Neural progenitor cell (in vitro differentiated cells): ENCODE measurements around the gene UCP3. TPM values are rescaled to one million over a fixed set of nuclear protein-coding genes. Genes with fewer than 3 reads are reported as not detected.
A peak's percentile ranks its signal among the peaks of the same experiment; 100 is the strongest.

ENCODE experiments used
- DNase-seq: peaks from one replicate; pipeline ENCODE4 v3.0.0-alpha.2; 2016; ENCODE audit warnings: low spot score
- H2AFZ ChIP-seq: fragments of 200-600 bp; sonication (generic); replicated peaks from 2 replicates; pipeline ENCODE4 v1.6.1; 2016; ENCODE audit warnings: antibody characterized with exemption
- H3F3A ChIP-seq: fragments of 200-600 bp; sonication (generic); 2 replicates; pipeline ENCODE4 v1.6.1; 2016; ENCODE audit warnings: antibody characterized with exemption, low read depth
- H3K27ac ChIP-seq: fragments of 200-600 bp; sonication (generic); 2 replicates; pipeline ENCODE4 v1.5.1; 2016; ENCODE audit warnings: mild to moderate bottlenecking
- H3K27me3 ChIP-seq: fragments of 200-600 bp; sonication (generic); 2 replicates; pipeline ENCODE4 v1.6.1; 2016; ENCODE audit warnings: mild to moderate bottlenecking, moderate library complexity
- H3K36me3 ChIP-seq: fragments of 200-600 bp; sonication (generic); 2 replicates; pipeline ENCODE4 v1.5.1; 2016
- H3K4me1 ChIP-seq: fragments of 200-600 bp; sonication (generic); 2 replicates; pipeline ENCODE4 v1.6.1; 2016; ENCODE audit warnings: mixed run types
- H3K4me2 ChIP-seq: fragments of 200-600 bp; sonication (generic); 2 replicates; pipeline ENCODE4 v1.6.1; 2016
- H3K4me3 ChIP-seq: fragments of 200-600 bp; sonication (generic); 2 replicates; pipeline ENCODE4 v1.5.1; 2016
- H3K79me2 ChIP-seq: fragments of 200-600 bp; sonication (generic); 2 replicates; pipeline ENCODE4 v1.6.1; 2016; ENCODE audit warnings: low read depth
- H3K9ac ChIP-seq: fragments of 200-600 bp; sonication (generic); 2 replicates; pipeline ENCODE4 v1.6.1; 2016
- H3K9me3 ChIP-seq: fragments of 200-600 bp; sonication (generic); 2 replicates; pipeline ENCODE4 v1.5.1; 2016; ENCODE audit warnings: low read depth
- H4K20me1 ChIP-seq: fragments of 200-600 bp; sonication (generic); 2 replicates; pipeline ENCODE4 v1.6.1; 2016; ENCODE audit warnings: low read depth
- H3K27ac Mint-ChIP-seq: 3 replicates; pipeline ENCODE4 v1.8.0; 2021; ENCODE audit warnings: mixed read lengths
- H3K27me3 Mint-ChIP-seq: 2 replicates; pipeline ENCODE4 v1.8.0; 2022; ENCODE audit warnings: low read depth, mild to moderate bottlenecking, inconsistent platforms, moderate library complexity, mixed read lengths; ENCODE audit not compliant: insufficient read depth
- H3K36me3 Mint-ChIP-seq: 3 replicates; pipeline ENCODE4 v1.8.0; 2021; ENCODE audit warnings: mixed read lengths
- H3K4me1 Mint-ChIP-seq: 3 replicates; pipeline ENCODE4 v1.8.0; 2021; ENCODE audit warnings: mixed read lengths
- H3K4me3 Mint-ChIP-seq: 3 replicates; pipeline ENCODE4 v1.8.0; 2021; ENCODE audit warnings: mild to moderate bottlenecking, moderate library complexity, mixed read lengths
- H3K9me3 Mint-ChIP-seq: 3 replicates; pipeline ENCODE4 v1.8.0; 2020; ENCODE audit warnings: mixed read lengths
- CTCF ChIP-seq: fragments of 200-600 bp; sonication (generic); IDR thresholded peaks from 2 replicates; pipeline ENCODE4 v1.5.1; 2017; ENCODE audit warnings: antibody characterized with exemption, mild to moderate bottlenecking
- EZH2 ChIP-seq: fragments of 200-600 bp; sonication (generic); IDR thresholded peaks from 2 replicates; pipeline ENCODE4 v1.6.1; 2017; ENCODE audit warnings: antibody characterized with exemption, mild to moderate bottlenecking, moderate library complexity
- EZH2phosphoT487 ChIP-seq: fragments of 200-600 bp; sonication (generic); IDR thresholded peaks from 2 replicates; pipeline ENCODE4 v1.6.1; 2017; ENCODE audit warnings: antibody characterized with exemption
- total RNA-seq: library from RNA; depleted of rRNA; stranded (reverse); fragments of >200 nt; gene quantifications from 2 replicates; pipeline ENCODE4 v1.2.3, GENCODE V29; 2015; ENCODE audit warnings: low replicate concordance

UCP3 gene
- total RNA-seq, 1 donor from 2014 or later, result not detected

DNA sequence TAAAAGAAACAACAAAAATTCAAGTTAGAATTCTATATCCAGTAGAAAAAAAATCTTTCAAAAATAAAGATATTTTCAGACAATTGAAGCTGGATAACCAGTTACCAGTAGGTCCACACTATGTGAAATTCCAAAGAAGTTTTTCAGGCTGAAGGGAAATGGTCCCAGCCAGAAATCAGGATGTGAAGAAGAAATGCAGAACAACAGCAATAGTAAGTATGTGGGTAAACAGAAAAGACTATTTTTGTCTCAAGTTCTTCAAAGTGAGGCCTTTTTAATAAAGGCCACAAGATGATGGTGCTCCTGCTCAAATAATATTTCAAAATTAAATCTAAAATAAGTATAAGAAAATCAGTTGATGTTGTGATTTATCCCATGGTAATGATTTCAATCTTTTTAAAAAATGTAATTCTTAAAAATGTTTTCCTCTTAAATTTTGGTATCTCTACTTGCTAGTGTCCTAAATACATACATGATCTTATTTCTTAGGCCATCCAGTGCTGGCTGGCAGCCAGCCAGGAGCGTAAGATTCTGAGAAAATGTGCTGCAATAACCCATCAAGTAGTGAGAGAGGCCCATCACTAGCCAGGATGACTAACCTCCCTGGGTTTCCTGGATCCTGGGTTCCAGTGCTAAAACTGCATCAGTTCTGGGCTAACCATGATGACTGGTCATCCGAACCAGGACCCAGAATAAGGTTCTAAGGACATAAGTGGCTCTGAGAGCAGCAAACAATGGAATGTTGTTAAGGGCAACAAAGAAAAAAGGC, 15.6 kb upstream of the UCP3 start:
- Histone ChIP-seq H3K9me3 (no peaks in the 10 kb centered on the region), H3K4me2 (no peak overlapping the region), H3K9ac (no peak overlapping the region), H3K36me3 (no peaks in the 10 kb centered on the region), H3K4me3 (no peak overlapping the region), H3K4me1 (no peaks in the 10 kb centered on the region), H3K27ac (no peak overlapping the region), H4K20me1 (no peaks in the 10 kb centered on the region), H3K79me2 (no peaks in the 10 kb centered on the region), H3F3A (no peaks in the 10 kb centered on the region), H3K27me3 (no peaks in the 10 kb centered on the region), H2AFZ (no peak overlapping the region)
- Mint-ChIP-seq H3K36me3 (peaks cover 11% of the 10 kb centered on the region), H3K27ac (no peak overlapping the region), H3K4me1 (no peaks in the 10 kb centered on the region), H3K27me3 (peaks cover under 1% of the 10 kb centered on the region), H3K4me3 (no peak overlapping the region), H3K9me3 (no peaks in the 10 kb centered on the region)
- DNase-seq, result no peak
- no peak for TF ChIP-seq EZH2
- TF ChIP-seq EZH2phosphoT487, result no peak
- no peak for TF ChIP-seq CTCF

GRCh38 chr11:74023276-74023675, 14.4 kb upstream of the UCP3 start:
- Histone ChIP-seq H3K79me2 (no peaks in the 10 kb centered on the region), H3K9ac (no peak overlapping the region), H2AFZ (no peak overlapping the region), H3K27ac (no peak overlapping the region), H3F3A (no peaks in the 10 kb centered on the region), H3K4me1 (no peaks in the 10 kb centered on the region), H3K36me3 (no peaks in the 10 kb centered on the region), H4K20me1 (no peaks in the 10 kb centered on the region), H3K27me3 (no peaks in the 10 kb centered on the region), H3K9me3 (no peaks in the 10 kb centered on the region), H3K4me2 (no peak overlapping the region), H3K4me3 (no peak overlapping the region)
- Mint-ChIP-seq H3K9me3 (no peaks in the 10 kb centered on the region), H3K36me3 (peaks cover 7% of the 10 kb centered on the region), H3K4me3 (no peak overlapping the region), H3K4me1 (no peaks in the 10 kb centered on the region), H3K27me3 (peaks cover 3% of the 10 kb centered on the region), H3K27ac (no peak overlapping the region)
- DNase-seq, result no peak
- TF ChIP-seq EZH2phosphoT487 (no peak), CTCF (no peak), EZH2 (no peak)

DNA sequence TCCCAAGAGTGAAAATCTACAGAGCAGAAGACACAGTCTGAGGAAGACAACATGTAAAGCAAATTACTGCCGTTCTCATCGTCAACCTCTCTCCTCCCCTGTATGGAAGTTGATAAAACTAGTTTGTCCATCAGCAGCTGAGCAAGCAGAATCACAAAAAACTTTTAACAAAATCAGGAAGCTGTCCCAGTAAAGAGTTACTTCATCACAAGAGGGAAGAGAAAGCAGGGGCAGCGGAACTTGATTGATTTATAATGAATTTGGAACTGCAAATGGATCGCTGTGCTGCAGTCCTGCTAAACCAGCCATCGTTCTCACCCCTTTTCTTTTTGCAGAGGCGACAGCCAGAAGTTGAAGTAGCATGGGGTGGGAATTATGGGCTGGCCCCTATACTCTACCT, 13.7 kb upstream of the UCP3 start:
- no peak overlapping the region for H3K4me3 Mint-ChIP-seq
- Histone ChIP-seq H3K9ac (peak overlapping the region; percentile 19), H2AFZ (no peak overlapping the region), H3K9me3 (no peaks in the 10 kb centered on the region), H3K27ac (no peak overlapping the region), H4K20me1 (no peaks in the 10 kb centered on the region), H3K79me2 (no peaks in the 10 kb centered on the region), H3F3A (no peaks in the 10 kb centered on the region), H3K27me3 (no peaks in the 10 kb centered on the region), H3K4me3 (no peak overlapping the region), H3K4me1 (no peaks in the 10 kb centered on the region), H3K4me2 (no peak overlapping the region), H3K36me3 (no peaks in the 10 kb centered on the region)
- H3K36me3 Mint-ChIP-seq, result peaks cover 7% of the 10 kb centered on the region
- no peak for DNase-seq
- H3K9me3 Mint-ChIP-seq, result no peaks in the 10 kb centered on the region
- no peak overlapping the region for H3K27ac Mint-ChIP-seq
- peaks cover 3% of the 10 kb centered on the region for H3K27me3 Mint-ChIP-seq
- H3K4me1 Mint-ChIP-seq, result no peaks in the 10 kb centered on the region
- TF ChIP-seq CTCF (no peak), EZH2 (no peak), EZH2phosphoT487 (no peak)
